Measurements from ENCODE around the gene TEX29.

TEX29 gene

GRCh38 chr13:111281751-111282311 lies 38.6 kb upstream of the TEX29 start:
- no peak overlapping the region for H3K9ac ChIP-seq (ENCODE audit: low read length)
- no peak for TF ChIP-seq CTCF (IDR thresholded peaks at IDR 0.05; ENCODE audit: low read length)
- no peak for TF ChIP-seq EZH2 (IDR thresholded peaks at IDR 0.05; ENCODE audit: borderline replicate concordance, low read length)
- no peak overlapping the region for H3K27ac ChIP-seq (ENCODE audit: low read depth, low read length, poor library complexity, severe bottlenecking)

GRCh38 chr13:111282425-111282824 lies 38.0 kb upstream of the TEX29 start:
- no peak overlapping the region for H3K4me2 ChIP-seq (ENCODE audit: low read length)

More at GRCh38 chr13:111281751-111282311, 38.6 kb upstream of the TEX29 start:
- Histone ChIP-seq H3K4me2 (ENCODE audit: low read length) (no peak overlapping the region), H3K79me2 (ENCODE audit: insufficient read depth, low read length) (no peaks in the 10 kb centered on the region), H2AFZ (ENCODE audit: low read length) (no peak overlapping the region), H3K4me3 (ENCODE audit: low read depth, low read length, poor library complexity, severe bottlenecking) (no peak overlapping the region), H3F3A (ENCODE audit: insufficient read depth, low read length) (no peaks in the 10 kb centered on the region), H3K9me3 (ENCODE audit: low read length) (no peaks in the 10 kb centered on the region), H3K36me3 (ENCODE audit: insufficient read depth, low read length) (peaks cover 99% of the 10 kb centered on the region), H3K9me2 (ENCODE audit: low read depth, low read length) (no peaks in the 10 kb centered on the region), H3K4me1 (ENCODE audit: insufficient read depth, low read length, severe bottlenecking) (no peaks in the 10 kb centered on the region), H3K27me3 (ENCODE audit: insufficient read depth, low read length) (no peaks in the 10 kb centered on the region), H4K20me1 (ENCODE audit: insufficient read depth, low read length) (no peaks in the 10 kb centered on the region)

GRCh38 chr13:111282997-111283396 lies 37.4 kb upstream of the TEX29 start:
- Histone ChIP-seq H2AFZ (ENCODE audit: low read length) (no peak overlapping the region), H3K9ac (ENCODE audit: low read length) (no peak overlapping the region), H3K9me3 (ENCODE audit: low read length) (no peaks in the 10 kb centered on the region), H3K27me3 (ENCODE audit: insufficient read depth, low read length) (no peaks in the 10 kb centered on the region), H4K20me1 (ENCODE audit: insufficient read depth, low read length) (no peaks in the 10 kb centered on the region), H3K27ac (ENCODE audit: low read depth, low read length, poor library complexity, severe bottlenecking) (no peak overlapping the region), H3K9me2 (ENCODE audit: low read depth, low read length) (no peaks in the 10 kb centered on the region), H3K4me3 (ENCODE audit: low read depth, low read length, poor library complexity, severe bottlenecking) (no peak overlapping the region), H3K36me3 (ENCODE audit: insufficient read depth, low read length) (peaks cover 99% of the 10 kb centered on the region), H3K4me2 (ENCODE audit: low read length) (no peak overlapping the region), H3F3A (ENCODE audit: insufficient read depth, low read length) (no peaks in the 10 kb centered on the region), H3K4me1 (ENCODE audit: insufficient read depth, low read length, severe bottlenecking) (no peaks in the 10 kb centered on the region), H3K79me2 (ENCODE audit: insufficient read depth, low read length) (no peaks in the 10 kb centered on the region)
- TF ChIP-seq EZH2 (IDR thresholded peaks at IDR 0.05; ENCODE audit: borderline replicate concordance, low read length) (no peak), CTCF (IDR thresholded peaks at IDR 0.05; ENCODE audit: low read length) (no peak)

More at GRCh38 chr13:111282425-111282824, 38.0 kb upstream of the TEX29 start:
- H3K27ac ChIP-seq (ENCODE audit: low read depth, low read length, poor library complexity, severe bottlenecking): no peak overlapping the region
- no peaks in the 10 kb centered on the region for H3K79me2 ChIP-seq (ENCODE audit: insufficient read depth, low read length)
- H2AFZ ChIP-seq (ENCODE audit: low read length): no peak overlapping the region
- H3K9me3 ChIP-seq (ENCODE audit: low read length): no peaks in the 10 kb centered on the region
- no peak overlapping the region for H3K4me3 ChIP-seq (ENCODE audit: low read depth, low read length, poor library complexity, severe bottlenecking)
- no peaks in the 10 kb centered on the region for H3K9me2 ChIP-seq (ENCODE audit: low read depth, low read length)
- no peaks in the 10 kb centered on the region for H3F3A ChIP-seq (ENCODE audit: insufficient read depth, low read length)
- TF ChIP-seq CTCF (IDR thresholded peaks at IDR 0.05; ENCODE audit: low read length) (no peak), EZH2 (IDR thresholded peaks at IDR 0.05; ENCODE audit: borderline replicate concordance, low read length) (no peak)
- no peaks in the 10 kb centered on the region for H3K27me3 ChIP-seq (ENCODE audit: insufficient read depth, low read length)
- peaks cover 99% of the 10 kb centered on the region for H3K36me3 ChIP-seq (ENCODE audit: insufficient read depth, low read length)
- no peaks in the 10 kb centered on the region for H4K20me1 ChIP-seq (ENCODE audit: insufficient read depth, low read length)
- H3K9ac ChIP-seq (ENCODE audit: low read length): no peak overlapping the region
- no peaks in the 10 kb centered on the region for H3K4me1 ChIP-seq (ENCODE audit: insufficient read depth, low read length, severe bottlenecking)

All from OCI-LY1 (cell line).